ENCODE data around the gene SNRNP40.

DNA sequence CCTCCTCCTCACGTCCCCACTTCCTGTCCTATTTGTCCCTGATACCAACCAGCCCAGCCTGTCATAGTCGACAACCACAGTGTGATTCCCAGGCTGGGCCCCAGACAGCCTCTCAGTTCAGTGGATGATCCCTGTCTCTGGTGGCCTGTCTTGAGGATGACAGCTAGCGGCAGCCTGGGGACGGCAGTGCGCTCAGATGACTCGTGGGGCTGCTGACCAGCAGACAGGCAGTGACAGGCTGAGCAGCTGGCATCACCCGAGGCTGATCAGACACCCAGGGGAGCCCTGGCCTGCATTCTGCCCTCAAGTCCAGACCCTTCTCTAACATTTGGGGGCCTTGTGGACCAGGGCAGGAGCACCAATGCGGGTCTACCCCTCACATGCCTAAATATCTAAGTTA lies 77.9 kb downstream of the SNRNP40 start:
- TF ChIP-seq POLR2A (IDR thresholded peaks at IDR 0.05; ENCODE audit: low read length) (no peak), GATA1 (IDR thresholded peaks at IDR 0.05; ENCODE audit: low read depth, low read length) (no peak)

Measured in erythroblast (primary cell).